ENCODE results near the gene STEAP3. TPM values are rescaled to one million over a fixed set of nuclear protein-coding genes. Genes with fewer than 3 reads are reported as not detected.

The STEAP3 gene
- total RNA-seq, 1 experiment from 2014 or later: 32.3 TPM

GRCh38 chr2:119205001-119205706 lies 18.5 kb upstream of the STEAP3 start:
- ATAC-seq (no peak), DNase-seq (ENCODE audit: low read depth, low spot score) (no peak)
- H4K20me1 ChIP-seq (ENCODE audit: insufficient read depth): no peaks in the 10 kb centered on the region
- H3K9ac ChIP-seq (ENCODE audit: low read length): no peak overlapping the region
- RAD21 ChIA-PET (ENCODE audit: low non-redundant PET in 1 of 2, low total read pairs in 2 of 2, uncharacterized antibody in 2 of 2, unreplicated experiment in 2 of 2): no interaction called here
- H3K79me2 ChIP-seq (ENCODE audit: insufficient read depth, low read length): no peaks in the 10 kb centered on the region
- H3K4me1 ChIP-seq (ENCODE audit: control insufficient read depth in 1 of 2, insufficient read depth in 2 of 2, low read length in 2 of 2): peaks cover 12% of the 10 kb centered on the region in 2 experiments
- H3K9me2 ChIP-seq (ENCODE audit: insufficient read depth): no peaks in the 10 kb centered on the region
- H3K9me3 ChIP-seq (ENCODE audit: control insufficient read depth in 1 of 2, insufficient read depth in 1 of 2, low read depth in 1 of 2, low read length in 2 of 2): no peaks in the 10 kb centered on the region
- no TSS peak for BruUV-seq (replicated peaks)
- no peak for TF ChIP-seq YY1 (IDR thresholded peaks at IDR 0.05; ENCODE audit: extremely low read depth, insufficient replicate concordance, low read depth, low read length)
- TF ChIP-seq CBX3 (IDR thresholded peaks at IDR 0.05; ENCODE audit: low read depth): no peak
- no peak for TF ChIP-seq CTCF (IDR thresholded peaks at IDR 0.05 in 2 of 3, conservative IDR thresholded peaks at IDR 0.05 in 1 of 3; ENCODE audit: borderline replicate concordance in 1 of 3, insufficient read depth in 1 of 3, low read depth in 2 of 3, low read length in 2 of 3)
- POLR2A ChIA-PET: no interaction called here
- no peak overlapping the region for H3K4me3 ChIP-seq (replicated peaks in 1 of 2; ENCODE audit: low read depth in 1 of 2, low read length in 2 of 2)
- H2AFZ ChIP-seq (ENCODE audit: low read depth, low read length, poor library complexity, severe bottlenecking): no peak overlapping the region
- intact Hi-C loops (cut with micrococcal nuclease): no loop called here
- CTCF ChIA-PET: no interaction called here
- no peak overlapping the region for H3K4me2 ChIP-seq (ENCODE audit: low read length)
- no peaks in the 10 kb centered on the region for H3K36me3 ChIP-seq (ENCODE audit: control insufficient read depth in 1 of 2, insufficient read depth in 2 of 2, low read length in 2 of 2)
- peaks cover 17% of the 10 kb centered on the region; the same call in 1 of the 2 replicates for H3K27me3 ChIP-seq (ENCODE audit: insufficient read depth, low read length)
- no peak overlapping the region for H3K27ac ChIP-seq (ENCODE audit: low read depth, low read length)

DNA sequence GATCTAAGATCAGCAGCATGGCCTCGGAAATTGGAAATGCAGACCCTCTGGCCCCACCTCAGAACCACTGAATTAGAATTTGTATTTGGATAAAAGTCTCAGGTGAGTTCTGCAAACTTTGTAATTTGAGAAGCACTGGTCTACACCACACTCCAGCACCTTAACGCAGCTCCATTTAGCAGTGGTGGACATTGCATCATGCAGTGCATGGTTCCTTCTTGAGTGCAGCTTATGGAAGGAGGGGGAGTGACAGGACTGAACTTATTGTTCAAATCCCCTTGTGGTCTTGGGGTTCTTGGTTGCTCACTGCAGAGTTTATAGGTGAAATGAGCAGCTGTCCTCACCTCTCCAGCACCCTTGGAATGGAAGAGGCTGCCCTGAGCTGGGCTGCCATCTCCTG lies 17.4 kb upstream of the STEAP3 start:
- Histone ChIP-seq H2AFZ (ENCODE audit: low read depth, low read length, poor library complexity, severe bottlenecking) (no peak overlapping the region), H3K4me2 (ENCODE audit: low read length) (no peak overlapping the region), H3K9me2 (ENCODE audit: insufficient read depth) (no peaks in the 10 kb centered on the region), H3K4me1 (ENCODE audit: control insufficient read depth in 1 of 2, insufficient read depth in 2 of 2, low read length in 2 of 2) (peaks cover 12% of the 10 kb centered on the region in 2 experiments), H4K20me1 (ENCODE audit: insufficient read depth) (no peaks in the 10 kb centered on the region), H3K36me3 (ENCODE audit: control insufficient read depth in 1 of 2, insufficient read depth in 2 of 2, low read length in 2 of 2) (no peaks in the 10 kb centered on the region), H3K9me3 (ENCODE audit: control insufficient read depth in 1 of 2, insufficient read depth in 1 of 2, low read depth in 1 of 2, low read length in 2 of 2) (no peaks in the 10 kb centered on the region), H3K27ac (ENCODE audit: low read depth, low read length) (no peak overlapping the region), H3K27me3 (ENCODE audit: insufficient read depth, low read length) (peaks cover 24% of the 10 kb centered on the region), H3K9ac (ENCODE audit: low read length) (no peak overlapping the region), H3K4me3 (replicated peaks in 1 of 2; ENCODE audit: low read depth in 1 of 2, low read length in 2 of 2) (no peak overlapping the region), H3K79me2 (ENCODE audit: insufficient read depth, low read length) (no peaks in the 10 kb centered on the region)
- RAD21 ChIA-PET (ENCODE audit: low non-redundant PET in 1 of 2, low total read pairs in 2 of 2, uncharacterized antibody in 2 of 2, unreplicated experiment in 2 of 2): no interaction called here
- CTCF ChIA-PET: no interaction called here
- intact Hi-C loops (cut with micrococcal nuclease): no loop called here
- POLR2A ChIA-PET: interaction anchor here (1.2 kb wide), 1 partner anchor 20 kb away, joined by 3 read pairs; no protein-coding TSS in a partner anchor
- BruUV-seq (replicated peaks): no TSS peak
- no peak for DNase-seq (ENCODE audit: low read depth, low spot score)
- ATAC-seq: no peak
- TF ChIP-seq ZFX (IDR thresholded peaks at IDR 0.05): no peak
- no peak for TF ChIP-seq RAD21 (IDR thresholded peaks at IDR 0.05; ENCODE audit: low read depth)
- no peak for TF ChIP-seq REST (IDR thresholded peaks at IDR 0.05; ENCODE audit: low read depth)
- no peak for TF ChIP-seq ZNF274 (IDR thresholded peaks at IDR 0.05; ENCODE audit: low read depth, low read length)
- no peak for TF ChIP-seq CBX3 (IDR thresholded peaks at IDR 0.05; ENCODE audit: low read depth)
- no peak for TF ChIP-seq SRF (IDR thresholded peaks at IDR 0.05; ENCODE audit: low read depth)
- TF ChIP-seq, protein P1, sequence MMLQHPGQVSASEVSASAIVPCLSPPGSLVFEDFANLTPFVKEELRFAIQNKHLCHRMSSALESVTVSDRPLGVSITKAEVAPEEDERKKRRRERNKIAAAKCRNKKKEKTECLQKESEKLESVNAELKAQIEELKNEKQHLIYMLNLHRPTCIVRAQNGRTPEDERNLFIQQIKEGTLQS (IDR thresholded peaks at IDR 0.05): no peak
- no peak for TF ChIP-seq ZBTB33 (IDR thresholded peaks at IDR 0.05; ENCODE audit: extremely low read depth, insufficient replicate concordance, low read length)
- TF ChIP-seq YY1 (IDR thresholded peaks at IDR 0.05; ENCODE audit: extremely low read depth, insufficient replicate concordance, low read depth, low read length): no peak

Measured in HCT116 (cell line).